ENCODE data around the gene PRKN.

DNA sequence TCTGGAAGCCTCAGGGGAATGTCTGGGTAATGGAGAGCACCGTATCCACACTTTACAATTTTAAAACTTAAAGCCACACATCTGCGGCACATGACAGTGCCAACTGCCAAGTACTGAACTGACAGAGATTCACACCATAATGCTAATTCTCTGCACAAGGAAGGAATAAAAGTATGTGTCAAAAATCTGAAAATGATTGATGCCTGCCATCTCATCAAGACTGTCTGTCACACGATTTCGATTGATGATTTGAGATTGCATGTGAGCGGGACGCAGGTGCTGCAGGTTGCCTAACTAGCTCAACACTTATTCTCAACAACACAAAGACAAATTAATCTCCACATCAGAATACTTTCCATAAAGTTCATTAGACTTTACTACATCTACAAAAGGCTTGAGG lies 391.2 kb downstream of the PRKN start:
- TF ChIP-seq, protein P1, sequence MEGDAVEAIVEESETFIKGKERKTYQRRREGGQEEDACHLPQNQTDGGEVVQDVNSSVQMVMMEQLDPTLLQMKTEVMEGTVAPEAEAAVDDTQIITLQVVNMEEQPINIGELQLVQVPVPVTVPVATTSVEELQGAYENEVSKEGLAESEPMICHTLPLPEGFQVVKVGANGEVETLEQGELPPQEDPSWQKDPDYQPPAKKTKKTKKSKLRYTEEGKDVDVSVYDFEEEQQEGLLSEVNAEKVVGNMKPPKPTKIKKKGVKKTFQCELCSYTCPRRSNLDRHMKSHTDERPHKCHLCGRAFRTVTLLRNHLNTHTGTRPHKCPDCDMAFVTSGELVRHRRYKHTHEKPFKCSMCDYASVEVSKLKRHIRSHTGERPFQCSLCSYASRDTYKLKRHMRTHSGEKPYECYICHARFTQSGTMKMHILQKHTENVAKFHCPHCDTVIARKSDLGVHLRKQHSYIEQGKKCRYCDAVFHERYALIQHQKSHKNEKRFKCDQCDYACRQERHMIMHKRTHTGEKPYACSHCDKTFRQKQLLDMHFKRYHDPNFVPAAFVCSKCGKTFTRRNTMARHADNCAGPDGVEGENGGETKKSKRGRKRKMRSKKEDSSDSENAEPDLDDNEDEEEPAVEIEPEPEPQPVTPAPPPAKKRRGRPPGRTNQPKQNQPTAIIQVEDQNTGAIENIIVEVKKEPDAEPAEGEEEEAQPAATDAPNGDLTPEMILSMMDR (conservative IDR thresholded peaks at IDR 0.05; ENCODE audit: low read depth, low read length), result no peak
- TF ChIP-seq EZH2 (IDR thresholded peaks at IDR 0.05; ENCODE audit: borderline replicate concordance, low read depth, low read length, poor library complexity, severe bottlenecking), result no peak

All from A673 (cell line).